Neural progenitor cell (in vitro differentiated cells): ENCODE results near the gene DGLUCY.

Experiments
- EZH2 ChIP-seq: fragments of 200-600 bp; sonication (generic); IDR thresholded peaks from 2 replicates; pipeline ENCODE4 v1.6.1; 2017; ENCODE audit warnings: antibody characterized with exemption, mild to moderate bottlenecking, moderate library complexity
- EZH2phosphoT487 ChIP-seq: fragments of 200-600 bp; sonication (generic); IDR thresholded peaks from 2 replicates; pipeline ENCODE4 v1.6.1; 2017; ENCODE audit warnings: antibody characterized with exemption
- TF ChIP-seq, protein P1 (sequence below): fragments of 200-600 bp; sonication (generic); IDR thresholded peaks from 2 replicates; pipeline ENCODE4 v1.5.1; 2017; ENCODE audit warnings: antibody characterized with exemption, mild to moderate bottlenecking

DNA sequence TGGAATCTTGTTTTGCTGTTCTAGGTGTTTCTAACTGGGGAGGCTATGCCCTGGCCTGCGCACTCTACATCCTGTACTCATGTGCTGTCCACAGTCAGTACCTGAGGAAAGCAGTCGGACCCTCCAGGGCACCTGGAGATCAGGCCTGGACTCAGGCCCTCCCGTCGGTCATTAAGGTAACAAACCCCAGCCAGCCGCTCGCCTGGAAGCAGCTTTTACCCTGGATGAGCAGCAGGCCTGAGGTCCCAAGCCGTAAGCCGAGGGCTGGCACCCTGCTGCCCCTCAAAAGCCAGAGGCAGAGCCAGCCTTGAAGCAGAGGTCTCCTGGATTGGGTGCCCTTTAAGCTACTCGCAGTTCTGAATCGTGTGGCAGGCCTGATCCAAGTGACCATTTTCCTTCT lies 101.5 kb downstream of the DGLUCY start:
- TF ChIP-seq, protein P1, sequence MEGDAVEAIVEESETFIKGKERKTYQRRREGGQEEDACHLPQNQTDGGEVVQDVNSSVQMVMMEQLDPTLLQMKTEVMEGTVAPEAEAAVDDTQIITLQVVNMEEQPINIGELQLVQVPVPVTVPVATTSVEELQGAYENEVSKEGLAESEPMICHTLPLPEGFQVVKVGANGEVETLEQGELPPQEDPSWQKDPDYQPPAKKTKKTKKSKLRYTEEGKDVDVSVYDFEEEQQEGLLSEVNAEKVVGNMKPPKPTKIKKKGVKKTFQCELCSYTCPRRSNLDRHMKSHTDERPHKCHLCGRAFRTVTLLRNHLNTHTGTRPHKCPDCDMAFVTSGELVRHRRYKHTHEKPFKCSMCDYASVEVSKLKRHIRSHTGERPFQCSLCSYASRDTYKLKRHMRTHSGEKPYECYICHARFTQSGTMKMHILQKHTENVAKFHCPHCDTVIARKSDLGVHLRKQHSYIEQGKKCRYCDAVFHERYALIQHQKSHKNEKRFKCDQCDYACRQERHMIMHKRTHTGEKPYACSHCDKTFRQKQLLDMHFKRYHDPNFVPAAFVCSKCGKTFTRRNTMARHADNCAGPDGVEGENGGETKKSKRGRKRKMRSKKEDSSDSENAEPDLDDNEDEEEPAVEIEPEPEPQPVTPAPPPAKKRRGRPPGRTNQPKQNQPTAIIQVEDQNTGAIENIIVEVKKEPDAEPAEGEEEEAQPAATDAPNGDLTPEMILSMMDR = no peak
- TF ChIP-seq EZH2 (no peak), EZH2phosphoT487 (no peak)
